Measurements from ENCODE around the gene TNFAIP2.

TNFAIP2 gene

DNA sequence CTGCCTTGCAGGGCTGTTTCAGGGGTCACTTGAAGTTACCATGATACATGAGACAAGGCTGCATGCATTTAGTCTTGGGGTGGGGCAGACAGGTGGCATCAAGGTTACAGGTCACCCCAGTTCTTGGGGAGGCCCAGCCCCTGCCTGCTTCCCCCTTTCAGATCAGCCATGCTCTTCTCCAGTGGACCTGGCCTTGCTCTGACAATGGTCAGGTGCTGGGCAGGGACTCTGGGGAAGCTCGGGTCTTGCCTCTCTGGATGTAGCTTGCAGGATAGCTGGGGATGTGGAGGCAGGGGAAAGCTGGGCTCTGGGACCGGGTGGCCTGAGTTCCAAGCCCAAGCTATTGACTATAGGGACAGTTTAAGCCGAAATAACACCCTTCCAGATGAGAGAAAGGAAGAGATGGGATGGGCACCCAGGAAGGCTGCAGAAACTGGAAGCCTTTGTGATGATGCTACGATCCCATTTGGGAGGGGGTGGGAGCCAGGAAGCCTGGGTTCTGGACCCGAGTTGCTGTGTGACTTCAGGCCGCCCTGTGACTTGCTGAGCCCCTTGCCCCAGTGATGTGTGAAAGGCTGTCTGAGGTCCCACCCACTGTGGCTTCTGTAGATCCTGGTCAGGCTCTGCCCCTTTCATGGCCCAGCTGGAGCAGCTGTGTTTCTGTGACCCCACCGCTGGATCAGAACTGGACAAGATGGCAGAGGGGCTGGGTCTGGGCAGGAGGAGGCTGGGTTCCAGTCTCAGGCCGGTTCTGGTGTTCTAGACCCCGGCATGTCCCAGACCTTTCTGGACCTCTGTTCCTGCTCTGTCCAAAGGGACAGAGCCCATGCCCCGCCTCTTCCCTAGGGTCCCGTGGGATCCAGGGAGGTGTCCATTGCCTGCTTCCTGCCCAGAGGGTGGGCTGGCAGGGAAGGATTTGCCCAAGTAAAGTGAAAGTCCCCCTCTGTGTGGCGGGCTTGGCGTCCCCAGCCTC lies 2.1 kb downstream of the TNFAIP2 start:
- Histone ChIP-seq H3K9ac (no peak overlapping the region), H3K27me3 (ENCODE audit: insufficient read depth, low read depth) (no peaks in the 10 kb centered on the region), H4K20me1 (ENCODE audit: insufficient read depth) (no peaks in the 10 kb centered on the region), H3K27ac (no peak overlapping the region), H3K4me2 (no peak overlapping the region), H3K4me1 (ENCODE audit: low read depth, poor library complexity, severe bottlenecking) (no peaks in the 10 kb centered on the region), H3K36me3 (ENCODE audit: insufficient read depth) (no peaks in the 10 kb centered on the region), H2AFZ (ENCODE audit: low read depth) (no peak overlapping the region), H3K4me3 (IDR thresholded peaks at IDR 0.05; ENCODE audit: insufficient read depth, low read depth, low read length) (no peak overlapping the region), H3K79me2 (ENCODE audit: insufficient read depth, low read depth) (no peaks in the 10 kb centered on the region)
- TF ChIP-seq, protein P1, sequence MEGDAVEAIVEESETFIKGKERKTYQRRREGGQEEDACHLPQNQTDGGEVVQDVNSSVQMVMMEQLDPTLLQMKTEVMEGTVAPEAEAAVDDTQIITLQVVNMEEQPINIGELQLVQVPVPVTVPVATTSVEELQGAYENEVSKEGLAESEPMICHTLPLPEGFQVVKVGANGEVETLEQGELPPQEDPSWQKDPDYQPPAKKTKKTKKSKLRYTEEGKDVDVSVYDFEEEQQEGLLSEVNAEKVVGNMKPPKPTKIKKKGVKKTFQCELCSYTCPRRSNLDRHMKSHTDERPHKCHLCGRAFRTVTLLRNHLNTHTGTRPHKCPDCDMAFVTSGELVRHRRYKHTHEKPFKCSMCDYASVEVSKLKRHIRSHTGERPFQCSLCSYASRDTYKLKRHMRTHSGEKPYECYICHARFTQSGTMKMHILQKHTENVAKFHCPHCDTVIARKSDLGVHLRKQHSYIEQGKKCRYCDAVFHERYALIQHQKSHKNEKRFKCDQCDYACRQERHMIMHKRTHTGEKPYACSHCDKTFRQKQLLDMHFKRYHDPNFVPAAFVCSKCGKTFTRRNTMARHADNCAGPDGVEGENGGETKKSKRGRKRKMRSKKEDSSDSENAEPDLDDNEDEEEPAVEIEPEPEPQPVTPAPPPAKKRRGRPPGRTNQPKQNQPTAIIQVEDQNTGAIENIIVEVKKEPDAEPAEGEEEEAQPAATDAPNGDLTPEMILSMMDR (conservative IDR thresholded peaks at IDR 0.05; ENCODE audit: low read depth, low read length): no peak

DNA sequence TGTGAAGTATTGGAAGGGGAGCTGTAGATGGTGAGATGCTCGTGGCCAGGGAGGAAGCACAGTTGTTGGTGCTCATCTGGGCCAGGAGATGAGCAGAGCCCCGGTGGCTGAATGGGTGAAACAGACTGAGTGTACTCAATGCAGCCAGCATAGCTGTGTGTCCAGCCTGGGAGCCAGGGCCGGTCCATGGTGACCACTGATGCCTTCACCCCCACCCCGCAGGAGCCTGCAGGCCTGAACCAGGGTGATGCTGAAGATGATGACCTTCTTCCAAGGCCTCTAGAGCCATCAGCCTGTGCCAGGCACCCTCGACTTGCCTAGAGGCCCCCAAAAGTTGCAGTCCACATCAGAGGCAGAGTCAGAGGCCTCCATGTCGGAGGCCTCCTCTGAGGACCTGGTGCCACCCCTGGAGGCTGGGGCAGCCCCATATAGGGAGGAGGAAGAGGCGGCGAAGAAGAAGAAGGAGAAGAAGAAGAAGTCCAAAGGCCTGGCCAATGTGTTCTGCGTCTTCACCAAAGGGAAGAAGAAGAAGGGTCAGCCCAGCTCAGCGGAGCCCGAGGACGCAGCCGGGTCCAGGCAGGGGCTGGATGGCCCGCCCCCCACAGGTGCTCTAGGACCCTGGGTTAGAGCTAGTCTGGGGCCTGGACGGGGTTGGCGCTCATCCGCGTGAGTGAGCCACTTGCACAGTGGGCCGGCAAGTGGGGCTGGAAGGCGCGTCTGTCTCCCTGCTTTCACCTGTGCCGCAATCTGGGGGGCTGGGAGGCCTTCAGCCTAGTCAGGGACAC lies 3.0 kb downstream of the TNFAIP2 start:
- H3K27ac ChIP-seq: no peak overlapping the region
- no peaks in the 10 kb centered on the region for H3K79me2 ChIP-seq (ENCODE audit: insufficient read depth, low read depth)
- no peaks in the 10 kb centered on the region for H3K4me1 ChIP-seq (ENCODE audit: low read depth, poor library complexity, severe bottlenecking)
- no peaks in the 10 kb centered on the region for H3K27me3 ChIP-seq (ENCODE audit: insufficient read depth, low read depth)
- no peaks in the 10 kb centered on the region for H3K36me3 ChIP-seq (ENCODE audit: insufficient read depth)
- TF ChIP-seq, protein P1 (conservative IDR thresholded peaks at IDR 0.05; ENCODE audit: low read depth, low read length): no peak
- no peaks in the 10 kb centered on the region for H4K20me1 ChIP-seq (ENCODE audit: insufficient read depth)
- H2AFZ ChIP-seq (ENCODE audit: low read depth): no peak overlapping the region
- H3K4me3 ChIP-seq (IDR thresholded peaks at IDR 0.05; ENCODE audit: insufficient read depth, low read depth, low read length): no peak overlapping the region
- no peak overlapping the region for H3K9ac ChIP-seq
- H3K4me2 ChIP-seq: no peak overlapping the region

DNA sequence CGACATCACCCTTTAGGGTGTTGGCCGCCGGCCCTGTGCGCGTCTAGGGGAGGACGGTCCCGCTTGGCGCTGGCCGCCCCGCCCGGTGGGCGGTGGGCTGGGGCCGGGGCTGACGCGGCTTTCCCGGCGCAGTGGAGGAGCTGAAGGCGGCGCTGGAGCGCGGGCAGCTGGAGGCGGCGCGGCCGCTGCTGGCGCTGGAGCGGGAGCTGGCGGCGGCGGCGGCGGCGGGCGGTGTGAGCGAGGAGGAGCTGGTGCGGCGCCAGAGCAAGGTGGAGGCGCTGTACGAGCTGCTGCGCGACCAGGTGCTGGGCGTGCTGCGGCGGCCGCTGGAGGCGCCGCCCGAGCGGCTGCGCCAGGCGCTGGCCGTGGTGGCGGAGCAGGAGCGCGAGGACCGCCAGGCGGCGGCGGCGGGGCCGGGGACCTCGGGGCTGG lies 3.6 kb downstream of the TNFAIP2 start:
- H3K79me2 ChIP-seq (ENCODE audit: insufficient read depth, low read depth): no peaks in the 10 kb centered on the region
- H3K9ac ChIP-seq: no peak overlapping the region
- H2AFZ ChIP-seq (ENCODE audit: low read depth): no peak overlapping the region
- TF ChIP-seq, protein P1 (conservative IDR thresholded peaks at IDR 0.05; ENCODE audit: low read depth, low read length): no peak
- H3K36me3 ChIP-seq (ENCODE audit: insufficient read depth): no peaks in the 10 kb centered on the region
- no peaks in the 10 kb centered on the region for H4K20me1 ChIP-seq (ENCODE audit: insufficient read depth)
- H3K4me3 ChIP-seq (IDR thresholded peaks at IDR 0.05; ENCODE audit: insufficient read depth, low read depth, low read length): no peak overlapping the region
- no peak overlapping the region for H3K4me2 ChIP-seq
- H3K4me1 ChIP-seq (ENCODE audit: low read depth, poor library complexity, severe bottlenecking): no peaks in the 10 kb centered on the region
- H3K27me3 ChIP-seq (ENCODE audit: insufficient read depth, low read depth): no peaks in the 10 kb centered on the region
- H3K27ac ChIP-seq: no peak overlapping the region

DNA sequence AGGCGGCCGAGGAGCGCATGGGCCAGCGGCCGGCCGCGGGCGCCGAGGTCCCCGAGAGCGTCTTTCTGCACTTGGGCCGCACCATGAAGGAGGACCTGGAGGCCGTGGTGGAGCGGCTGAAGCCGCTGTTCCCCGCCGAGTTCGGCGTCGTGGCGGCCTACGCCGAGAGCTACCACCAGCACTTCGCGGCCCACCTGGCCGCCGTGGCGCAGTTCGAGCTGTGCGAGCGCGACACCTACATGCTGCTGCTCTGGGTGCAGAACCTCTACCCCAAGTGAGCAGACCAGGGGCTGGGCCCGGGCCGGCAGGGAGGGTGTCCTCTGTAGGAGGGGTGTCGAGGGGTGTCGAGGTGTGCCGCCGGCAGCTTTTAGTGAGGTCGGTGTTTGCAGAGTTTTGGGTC lies 4.1 kb downstream of the TNFAIP2 start:
- no peak overlapping the region for H2AFZ ChIP-seq (ENCODE audit: low read depth)
- no peaks in the 10 kb centered on the region for H3K36me3 ChIP-seq (ENCODE audit: insufficient read depth)
- H4K20me1 ChIP-seq (ENCODE audit: insufficient read depth): no peaks in the 10 kb centered on the region
- no peak overlapping the region for H3K27ac ChIP-seq
- no peaks in the 10 kb centered on the region for H3K4me1 ChIP-seq (ENCODE audit: low read depth, poor library complexity, severe bottlenecking)
- H3K4me2 ChIP-seq: no peak overlapping the region
- no peak overlapping the region for H3K4me3 ChIP-seq (IDR thresholded peaks at IDR 0.05; ENCODE audit: insufficient read depth, low read depth, low read length)
- H3K9ac ChIP-seq: no peak overlapping the region
- H3K27me3 ChIP-seq (ENCODE audit: insufficient read depth, low read depth): no peaks in the 10 kb centered on the region
- TF ChIP-seq, protein P1 (conservative IDR thresholded peaks at IDR 0.05; ENCODE audit: low read depth, low read length): no peak
- no peaks in the 10 kb centered on the region for H3K79me2 ChIP-seq (ENCODE audit: insufficient read depth, low read depth)

All from KMS-11 (cell line).